Hepatocyte (in vitro differentiated cells): ENCODE data around the gene AKR1C8.

Experiments
- CTCF ChIP-seq: fragments of 200-600 bp; sonication (generic); IDR thresholded peaks from 2 replicates; pipeline ENCODE4 v1.5.1; 2016; ENCODE audit warnings: antibody characterized with exemption, mild to moderate bottlenecking; ENCODE audit not compliant: poor library complexity
- EZH2 ChIP-seq: fragments of 200-600 bp; sonication (generic); IDR thresholded peaks from 2 replicates; pipeline ENCODE4 v1.6.1; 2016; ENCODE audit warnings: antibody characterized with exemption, mild to moderate bottlenecking, borderline replicate concordance
- EZH2phosphoT487 ChIP-seq: fragments of 200-600 bp; sonication (generic); IDR thresholded peaks from one replicate; pipeline ENCODE4 v1.6.1; 2018; ENCODE audit warnings: antibody characterized with exemption, mild to moderate bottlenecking, low read depth, moderate library complexity; ENCODE audit not compliant: unreplicated experiment, severe bottlenecking

- TF ChIP-seq CTCF (no peak), EZH2 (no peak), EZH2phosphoT487 (no peak)
Observed at GRCh38 chr10:5142199-5142598, 42.8 kb downstream of the AKR1C8 start.
